H9 (cell line): ENCODE data around the gene PIAS2. TPM values are rescaled to one million over a fixed set of nuclear protein-coding genes. Genes with fewer than 3 reads are reported as not detected.

Source experiments
- DNase-seq: peaks from one replicate; pipeline ENCODE4 v3.0.0-alpha.2; 2017
- H2AFZ ChIP-seq: one replicate; pipeline ENCODE4 v1.6.1; 2013; ENCODE audit warnings: mild to moderate bottlenecking, low read length, control low read depth, moderate library complexity
- H2AK5ac ChIP-seq: 2 replicates; pipeline ENCODE4 v1.6.1; 2013; ENCODE audit warnings: low read length, control low read depth, mixed read lengths; ENCODE audit not compliant: insufficient read length
- H2BK120ac ChIP-seq: one replicate; pipeline ENCODE4 v1.6.1; 2013; ENCODE audit warnings: low read depth, mild to moderate bottlenecking, low read length, control low read depth, inconsistent platforms; ENCODE audit not compliant: poor library complexity, severe bottlenecking
- H2BK12ac ChIP-seq: 2 replicates; pipeline ENCODE4 v1.6.1; 2013; ENCODE audit warnings: low read length, control low read depth, mixed read lengths, low read depth; ENCODE audit not compliant: insufficient read length
- H2BK15ac ChIP-seq: 2 replicates; pipeline ENCODE4 v1.6.1; 2013; ENCODE audit warnings: low read depth, low read length, control low read depth
- H2BK20ac ChIP-seq: one replicate; pipeline ENCODE4 v1.6.1; 2013; ENCODE audit warnings: low read depth, mild to moderate bottlenecking, low read length, control low read depth, inconsistent platforms; ENCODE audit not compliant: poor library complexity, severe bottlenecking
- H2BK5ac ChIP-seq: 2 replicates; pipeline ENCODE4 v1.6.1; 2013; ENCODE audit warnings: low read length, control low read depth, mixed read lengths; ENCODE audit not compliant: insufficient read length
- H3K14ac ChIP-seq: 2 replicates; pipeline ENCODE4 v1.6.1; 2013; ENCODE audit warnings: low read length, control low read depth; ENCODE audit not compliant: insufficient read depth
- H3K18ac ChIP-seq: 2 replicates; pipeline ENCODE4 v1.6.1; 2013; ENCODE audit warnings: low read depth, mild to moderate bottlenecking, mixed read lengths, low read length, control low read depth; ENCODE audit not compliant: insufficient read length
- H3K23ac ChIP-seq: 2 replicates; pipeline ENCODE4 v1.6.1; 2013; ENCODE audit warnings: low read length, control low read depth, mixed read lengths, low read depth; ENCODE audit not compliant: insufficient read length
- H3K23me2 ChIP-seq: 2 replicates; pipeline ENCODE4 v1.6.1; 2013; ENCODE audit warnings: low read depth, mild to moderate bottlenecking, mixed read lengths, low read length, control low read depth; ENCODE audit not compliant: insufficient read length, poor library complexity, severe bottlenecking
- H3K27ac ChIP-seq: 2 replicates; pipeline ENCODE4 v1.5.1; 2013; ENCODE audit warnings: low read length, control low read depth, mixed read lengths, low read depth; ENCODE audit not compliant: insufficient read length
- H3K27me3 ChIP-seq: 2 replicates; pipeline ENCODE4 v1.6.1; 2013; ENCODE audit warnings: low read length, control low read depth, inconsistent platforms; ENCODE audit not compliant: insufficient read depth
- H3K4ac ChIP-seq: 2 replicates; pipeline ENCODE4 v1.6.1; 2013; ENCODE audit warnings: low read depth, mild to moderate bottlenecking, control low read depth, inconsistent platforms, low read length, moderate library complexity
- H3K4me1 ChIP-seq: 2 replicates; pipeline ENCODE4 v1.6.1; 2013; ENCODE audit warnings: low read length, control low read depth, inconsistent platforms; ENCODE audit not compliant: insufficient read depth
- H3K4me2 ChIP-seq: 2 replicates; pipeline ENCODE4 v1.6.1; 2013; ENCODE audit warnings: low read length, control low read depth, mixed read lengths; ENCODE audit not compliant: insufficient read length, insufficient read depth
- H3K56ac ChIP-seq: 2 replicates; pipeline ENCODE4 v1.6.1; 2013; ENCODE audit warnings: low read depth, mild to moderate bottlenecking, mixed read lengths, low read length, control low read depth; ENCODE audit not compliant: insufficient read length
- H3K79me1 ChIP-seq: 2 replicates; pipeline ENCODE4 v1.6.1; 2013; ENCODE audit warnings: low read depth, mild to moderate bottlenecking, moderate library complexity, low read length, control low read depth, inconsistent platforms; ENCODE audit not compliant: insufficient read depth, poor library complexity, severe bottlenecking
- H3K79me2 ChIP-seq: 2 replicates; pipeline ENCODE4 v1.6.1; 2013; ENCODE audit warnings: low read length, control low read depth, inconsistent platforms; ENCODE audit not compliant: insufficient read depth
- H3K9ac ChIP-seq: 2 replicates; pipeline ENCODE4 v1.6.1; 2013; ENCODE audit warnings: low read length, control low read depth, mixed read lengths; ENCODE audit not compliant: insufficient read length; ENCODE audit errors: extremely low read depth
- H3K9me3 ChIP-seq: one replicate; pipeline ENCODE4 v1.6.1; 2013; ENCODE audit warnings: low read depth, low read length, inconsistent platforms; ENCODE audit not compliant: control insufficient read depth
- H3T11ph ChIP-seq: one replicate; pipeline ENCODE4 v1.6.1; 2013; ENCODE audit warnings: mild to moderate bottlenecking, low read length, control low read depth, inconsistent platforms
- H4K20me1 ChIP-seq: one replicate; pipeline ENCODE4 v1.6.1; 2013; ENCODE audit not compliant: control insufficient read depth, insufficient read length, insufficient read depth
- H4K5ac ChIP-seq: 2 replicates; pipeline ENCODE4 v1.6.1; 2013; ENCODE audit warnings: low read depth, mild to moderate bottlenecking, mixed read lengths, low read length, control low read depth; ENCODE audit not compliant: insufficient read length
- H4K8ac ChIP-seq: replicated peaks from 2 replicates; pipeline ENCODE4 v1.6.1; 2013; ENCODE audit warnings: low read length, control low read depth, mixed read lengths, low read depth; ENCODE audit not compliant: insufficient read length
- H4K91ac ChIP-seq: 2 replicates; pipeline ENCODE4 v1.6.1; 2013; ENCODE audit warnings: low read depth, mild to moderate bottlenecking, moderate library complexity, mixed read lengths, low read length, control low read depth; ENCODE audit not compliant: insufficient read length
- H3K27ac Mint-ChIP-seq, 3 experiments: 2 replicates in 2 of 3; 3 replicates in 1 of 3; pipeline ENCODE4 v1.8.0; 2020 to 2021; ENCODE audit warnings: mixed read lengths in 3 of 3, mild to moderate bottlenecking in 1 of 3, moderate library complexity in 1 of 3
- H3K27me3 Mint-ChIP-seq: 2 replicates; pipeline ENCODE4 v1.8.0; 2021; ENCODE audit warnings: low read depth, mild to moderate bottlenecking, moderate library complexity, mixed read lengths
- H3K36me3 Mint-ChIP-seq, 3 experiments: 2 replicates in 2 of 3; 3 replicates in 1 of 3; pipeline ENCODE4 v1.8.0; 2020 to 2021; ENCODE audit warnings: low read depth in 3 of 3, mixed read lengths in 3 of 3; ENCODE audit not compliant: insufficient read depth in 1 of 3
- H3K4me1 Mint-ChIP-seq, 2 experiments: 2 replicates each; pipeline ENCODE4 v1.8.0; 2020; ENCODE audit warnings: mixed read lengths in 2 of 2
- H3K4me3 Mint-ChIP-seq, 2 experiments: 2 replicates in 1 of 2; 3 replicates in 1 of 2; pipeline ENCODE4 v1.8.0; 2020 to 2021; ENCODE audit warnings: mild to moderate bottlenecking in 2 of 2, mixed read lengths in 2 of 2, moderate library complexity in 1 of 2
- H3K9me3 Mint-ChIP-seq, 2 experiments: 2 replicates in 1 of 2; 3 replicates in 1 of 2; pipeline ENCODE4 v1.8.0; 2020; ENCODE audit warnings: mild to moderate bottlenecking in 2 of 2, mixed read lengths in 2 of 2, moderate library complexity in 1 of 2
- WGBS: extraction: QIAGEN DNeasy Blood & Tissue Kit; methylation state at CpG from one replicate; pipeline ENCODE4 v1.1.7; 2013; ENCODE audit warnings: missing lambda C conversion rate, low lambda C conversion rate, mixed read lengths; ENCODE audit not compliant: insufficient read length; ENCODE audit errors: extremely low coverage; 5-methylcytosine and 5-hydroxymethylcytosine counted together
- total RNA-seq: library from RNA; stranded (reverse); gene quantifications from 2 replicates; pipeline ENCODE4 v1.2.1, GENCODE V29; 2021
- TF ChIP-seq, protein P1 (sequence below): fragments of 200-600 bp; sonication (generic); conservative IDR thresholded peaks from 3 replicates; pipeline ENCODE4 v1.8.0; 2021; ENCODE audit warnings: antibody characterized with exemption, mild to moderate bottlenecking

PIAS2 gene
- total RNA-seq, 1 experiment from 2014 or later, result 58.4 TPM

DNA sequence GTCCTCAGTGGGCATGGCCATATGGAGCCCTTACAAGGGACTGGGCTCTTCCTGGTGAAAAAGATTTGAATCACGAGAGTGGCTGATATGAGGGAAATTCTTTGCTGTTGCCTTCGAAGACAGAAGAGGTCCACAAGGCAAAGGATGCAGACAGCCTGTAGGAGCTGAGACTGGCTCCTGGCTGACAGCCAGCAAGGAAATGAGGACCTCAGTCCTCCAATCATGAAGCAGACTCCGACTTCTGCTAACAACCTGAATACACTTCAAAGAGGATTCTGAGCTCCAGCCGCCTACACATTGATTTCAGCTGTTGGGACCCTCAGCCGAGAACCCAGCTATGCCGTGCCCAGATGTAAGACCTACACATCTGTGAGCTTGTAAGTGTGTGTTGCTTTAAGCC is 157.4 kb downstream of the PIAS2 start:
- H3K56ac ChIP-seq, result no peak overlapping the region
- no peak overlapping the region for H2BK12ac ChIP-seq
- no peak overlapping the region for H3K18ac ChIP-seq
- no peak overlapping the region for H2AFZ ChIP-seq
- no peak overlapping the region for H2BK15ac ChIP-seq
- H2BK20ac ChIP-seq, result no peak overlapping the region
- H3K23ac ChIP-seq, result no peak overlapping the region
- DNase-seq, result no peak
- no peak overlapping the region for H3K9ac ChIP-seq
- TF ChIP-seq, protein P1, sequence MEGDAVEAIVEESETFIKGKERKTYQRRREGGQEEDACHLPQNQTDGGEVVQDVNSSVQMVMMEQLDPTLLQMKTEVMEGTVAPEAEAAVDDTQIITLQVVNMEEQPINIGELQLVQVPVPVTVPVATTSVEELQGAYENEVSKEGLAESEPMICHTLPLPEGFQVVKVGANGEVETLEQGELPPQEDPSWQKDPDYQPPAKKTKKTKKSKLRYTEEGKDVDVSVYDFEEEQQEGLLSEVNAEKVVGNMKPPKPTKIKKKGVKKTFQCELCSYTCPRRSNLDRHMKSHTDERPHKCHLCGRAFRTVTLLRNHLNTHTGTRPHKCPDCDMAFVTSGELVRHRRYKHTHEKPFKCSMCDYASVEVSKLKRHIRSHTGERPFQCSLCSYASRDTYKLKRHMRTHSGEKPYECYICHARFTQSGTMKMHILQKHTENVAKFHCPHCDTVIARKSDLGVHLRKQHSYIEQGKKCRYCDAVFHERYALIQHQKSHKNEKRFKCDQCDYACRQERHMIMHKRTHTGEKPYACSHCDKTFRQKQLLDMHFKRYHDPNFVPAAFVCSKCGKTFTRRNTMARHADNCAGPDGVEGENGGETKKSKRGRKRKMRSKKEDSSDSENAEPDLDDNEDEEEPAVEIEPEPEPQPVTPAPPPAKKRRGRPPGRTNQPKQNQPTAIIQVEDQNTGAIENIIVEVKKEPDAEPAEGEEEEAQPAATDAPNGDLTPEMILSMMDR, result no peak
- no peak overlapping the region for H3T11ph ChIP-seq
- no peak overlapping the region for H2BK5ac ChIP-seq
- H3K4me1 ChIP-seq, result 0 out of 2 replicates have a peak, but pooled peaks cover 4% of the 10 kb centered on the region
- Mint-ChIP-seq H3K27ac (no peak overlapping the region), H3K9me3 (no peaks in the 10 kb centered on the region), H3K4me1 (peaks cover 22 to 23% of the 10 kb centered on the region in 2 experiments), H3K4me3 (no peak overlapping the region), H3K36me3 (no peaks in the 10 kb centered on the region), H3K27me3 (peaks cover 83% of the 10 kb centered on the region)
- H3K4me2 ChIP-seq, result no peak overlapping the region
- no peak overlapping the region for H3K14ac ChIP-seq
- H3K23me2 ChIP-seq, result peaks cover 15% of the 10 kb centered on the region
- no CpG with 5 or more reads among the region's 6 CpGs for WGBS
- no peak overlapping the region for H4K5ac ChIP-seq
- no peaks in the 10 kb centered on the region for H4K20me1 ChIP-seq
- H3K4ac ChIP-seq, result no peak overlapping the region
- H3K79me2 ChIP-seq, result no peaks in the 10 kb centered on the region
- H3K27ac ChIP-seq, result no peak overlapping the region
- H4K8ac ChIP-seq, result no peak overlapping the region
- H3K79me1 ChIP-seq, result no peaks in the 10 kb centered on the region
- no peak overlapping the region for H4K91ac ChIP-seq
- no peak overlapping the region for H2BK120ac ChIP-seq
- peaks cover 25% of the 10 kb centered on the region for H3K27me3 ChIP-seq
- no peak overlapping the region for H2AK5ac ChIP-seq
- no peaks in the 10 kb centered on the region for H3K9me3 ChIP-seq
